Nephron (organoid): ENCODE measurements around the gene PYCARD.

Experiments
- H3K27ac Mint-ChIP-seq, 3 experiments: 2 replicates each; pipeline ENCODE4 v1.8.0; 2020; ENCODE audit warnings: mixed read lengths in 3 of 3, mild to moderate bottlenecking in 2 of 3, moderate library complexity in 1 of 3
- H3K27me3 Mint-ChIP-seq: 2 replicates; pipeline ENCODE4 v1.8.0; 2021; ENCODE audit warnings: low read depth, mild to moderate bottlenecking, moderate library complexity, mixed read lengths
- H3K36me3 Mint-ChIP-seq: 2 replicates; pipeline ENCODE4 v1.8.0; 2020; ENCODE audit warnings: low read depth, mixed read lengths
- H3K4me1 Mint-ChIP-seq: 2 replicates; pipeline ENCODE4 v1.8.0; 2020; ENCODE audit warnings: mixed read lengths
- H3K4me3 Mint-ChIP-seq, 3 experiments: 2 replicates each; pipeline ENCODE4 v1.8.0; 2020; ENCODE audit warnings: mild to moderate bottlenecking in 3 of 3, mixed read lengths in 3 of 3, moderate library complexity in 2 of 3
- H3K9me3 Mint-ChIP-seq: 2 replicates; pipeline ENCODE4 v1.8.0; 2020; ENCODE audit warnings: mixed read lengths
- CTCF ChIP-seq, 3 experiments: fragments of 200-600 bp; sonication (generic); IDR thresholded peaks; one replicate each; pipeline ENCODE4 v1.5.0; 2021; ENCODE audit warnings: antibody characterized with exemption in 3 of 3; ENCODE audit not compliant: unreplicated experiment in 3 of 3

The PYCARD gene

GRCh38 chr16:31184888-31185287 lies 17.7 kb downstream of the PYCARD start:
- Mint-ChIP-seq H3K4me3 (peak overlapping the region; percentile 17 to 47 (median 27)), H3K4me1 (peaks cover 31% of the 10 kb centered on the region), H3K27ac (no peak overlapping the region), H3K27me3 (no peaks in the 10 kb centered on the region), H3K36me3 (peaks cover 84% of the 10 kb centered on the region), H3K9me3 (no peaks in the 10 kb centered on the region)
- TF ChIP-seq CTCF (IDR thresholded peaks at IDR 0.05; ENCODE audit: unreplicated experiment in 3 of 3): no peak

- H3K4me3 Mint-ChIP-seq: peak overlapping the region; percentile 60 to 95 (median 94)
- H3K4me1 Mint-ChIP-seq: peaks cover 31% of the 10 kb centered on the region
- no peak overlapping the region for H3K27ac Mint-ChIP-seq
- H3K36me3 Mint-ChIP-seq: peaks cover 73% of the 10 kb centered on the region
- TF ChIP-seq CTCF (IDR thresholded peaks at IDR 0.05; ENCODE audit: unreplicated experiment in 3 of 3): no peak
- no peaks in the 10 kb centered on the region for H3K27me3 Mint-ChIP-seq
- no peaks in the 10 kb centered on the region for H3K9me3 Mint-ChIP-seq
Observed at GRCh38 chr16:31183432-31184428, 18.8 kb downstream of the PYCARD start.

GRCh38 chr16:31182391-31182790 lies 20.2 kb downstream of the PYCARD start:
- H3K4me3 Mint-ChIP-seq: peak overlapping the region; percentile 94 to 95 (median 95)

GRCh38 chr16:31181102-31181830 lies 21.3 kb downstream of the PYCARD start:
- Mint-ChIP-seq H3K9me3 (no peaks in the 10 kb centered on the region), H3K36me3 (peaks cover 48% of the 10 kb centered on the region), H3K4me3 (peak overlapping the region; percentile 94 to 95 (median 95)), H3K4me1 (peaks cover 31% of the 10 kb centered on the region), H3K27me3 (no peaks in the 10 kb centered on the region), H3K27ac (peak overlapping the region; percentile 100)
- no peak for TF ChIP-seq CTCF (IDR thresholded peaks at IDR 0.05; ENCODE audit: unreplicated experiment in 3 of 3)

More at GRCh38 chr16:31182391-31182790, 20.2 kb downstream of the PYCARD start:
- Mint-ChIP-seq H3K9me3 (no peaks in the 10 kb centered on the region), H3K36me3 (peaks cover 59% of the 10 kb centered on the region), H3K27ac (peak overlapping the region in 2 of 3 experiments; percentile 52 to 77), H3K4me1 (peaks cover 31% of the 10 kb centered on the region), H3K27me3 (no peaks in the 10 kb centered on the region)
- TF ChIP-seq CTCF (IDR thresholded peaks at IDR 0.05; ENCODE audit: unreplicated experiment in 3 of 3): no peak

- Mint-ChIP-seq H3K36me3 (peaks cover 34% of the 10 kb centered on the region), H3K27me3 (no peaks in the 10 kb centered on the region), H3K4me3 (peak within 1 kb of the TSS; percentile 94 to 95 (median 95)), H3K4me1 (peaks cover 30% of the 10 kb centered on the region), H3K27ac (peak within 1 kb of the TSS; percentile 100), H3K9me3 (no peaks in the 10 kb centered on the region)
- no peak for TF ChIP-seq CTCF (IDR thresholded peaks at IDR 0.05; ENCODE audit: unreplicated experiment in 3 of 3)
Observed at GRCh38 chr16:31179747-31180459, 22.7 kb downstream of the PYCARD start, which contains the start of gene FUS. TSS of gene FUS (plus strand) at chr16:31180139. CDS start at chr16:31180215, 76 bp downstream.
